GM06990 (cell line): ENCODE data around the gene CEP164.

ENCODE experiments used
- DNase-seq: peaks from one replicate; pipeline ENCODE4 v3.0.0-alpha.2; 2011; ENCODE audit not compliant: insufficient read length; ENCODE audit errors: extremely low read depth
- H3K27me3 ChIP-seq: replicated peaks from 2 replicates; pipeline ENCODE4 v1.6.0; 2011; ENCODE audit warnings: low read length; ENCODE audit not compliant: control insufficient read depth, insufficient read depth
- H3K36me3 ChIP-seq: 2 replicates; pipeline ENCODE4 v1.5.1; 2011; ENCODE audit warnings: low read length; ENCODE audit not compliant: control insufficient read depth, insufficient read depth
- H3K4me3 ChIP-seq: replicated peaks from 2 replicates; pipeline ENCODE4 v1.5.1; 2011; ENCODE audit warnings: low read depth, mild to moderate bottlenecking, control low read depth, low read length
- CTCF ChIP-seq: IDR thresholded peaks from 2 replicates; pipeline ENCODE4 v1.5.1; 2011; ENCODE audit warnings: low read length, control low read depth, mild to moderate bottlenecking, inconsistent platforms; ENCODE audit not compliant: insufficient read depth, poor library complexity, severe bottlenecking

The CEP164 gene

GRCh38 chr11:117354550-117354949 lies 26.9 kb downstream of the CEP164 start:
- no peak for DNase-seq
- no peaks in the 10 kb centered on the region for H3K27me3 ChIP-seq
- no peak for TF ChIP-seq CTCF
- H3K4me3 ChIP-seq: no peak overlapping the region
- H3K36me3 ChIP-seq: peaks cover 14% of the 10 kb centered on the region

- no peak for DNase-seq
- H3K4me3 ChIP-seq: no peak overlapping the region
- TF ChIP-seq CTCF: no peak
- H3K36me3 ChIP-seq: peaks cover 14% of the 10 kb centered on the region
- H3K27me3 ChIP-seq: no peaks in the 10 kb centered on the region
These were observed 28.7 kb downstream of the CEP164 start for GRCh38 chr11:117356126-117356890.

- Histone ChIP-seq H3K36me3 (peaks cover 14% of the 10 kb centered on the region), H3K27me3 (no peaks in the 10 kb centered on the region), H3K4me3 (no peak overlapping the region)
- no peak for TF ChIP-seq CTCF
- DNase-seq: no peak
These were observed 33.8 kb downstream of the CEP164 start for GRCh38 chr11:117361432-117361831.

GRCh38 chr11:117366248-117366647 lies 38.6 kb downstream of the CEP164 start:
- no peak overlapping the region for H3K4me3 ChIP-seq
- H3K27me3 ChIP-seq: no peaks in the 10 kb centered on the region
- DNase-seq: no peak
- TF ChIP-seq CTCF: no peak
- H3K36me3 ChIP-seq: peaks cover 20% of the 10 kb centered on the region

- Histone ChIP-seq H3K36me3 (peaks cover 19% of the 10 kb centered on the region), H3K4me3 (no peak overlapping the region), H3K27me3 (no peaks in the 10 kb centered on the region)
- no peak for DNase-seq
- TF ChIP-seq CTCF: no peak
These were observed 39.2 kb downstream of the CEP164 start for GRCh38 chr11:117366875-117367274.
